ENCODE results near the gene DYNC1I1. TPM values are rescaled to one million over a fixed set of nuclear protein-coding genes. Genes with fewer than 3 reads are reported as not detected.
"Not testable (repeated sequence)": the region's sequence is repeated elsewhere in the genome, so short reads cannot be mapped to it uniquely, and the experiment has no call there.

The DYNC1I1 gene
- polyA plus RNA-seq, 3 donors, result 0.30 to 0.48 (median 0.43) TPM

GRCh38 chr7:95907337-95907736, 135.0 kb downstream of the DYNC1I1 start:
- DNase-seq, result no peak

GRCh38 chr7:95908499-95908898, 136.1 kb downstream of the DYNC1I1 start:
- no peak for DNase-seq

GRCh38 chr7:95910341-95910740, 138.0 kb downstream of the DYNC1I1 start:
- DNase-seq, result no peak

- DNase-seq, result no peak
Measured at GRCh38 chr7:95915731-95916130, 143.4 kb downstream of the DYNC1I1 start.

GRCh38 chr7:95916573-95917297, 144.4 kb downstream of the DYNC1I1 start:
- peak; percentile 70 for DNase-seq

- DNase-seq, result no peak
Measured at GRCh38 chr7:95917634-95918033, 145.3 kb downstream of the DYNC1I1 start.

- DNase-seq, result no peak
Measured at GRCh38 chr7:95919556-95919955, 147.2 kb downstream of the DYNC1I1 start.

GRCh38 chr7:95921543-95921942, 149.2 kb downstream of the DYNC1I1 start:
- DNase-seq, result no peak

GRCh38 chr7:95922191-95922590, 149.8 kb downstream of the DYNC1I1 start:
- no peak for DNase-seq

- no peak for DNase-seq
Measured at GRCh38 chr7:95925236-95925635, 152.9 kb downstream of the DYNC1I1 start.

GRCh38 chr7:95925971-95926370, 153.6 kb downstream of the DYNC1I1 start:
- DNase-seq, result no peak

GRCh38 chr7:95927756-95928155, 155.4 kb downstream of the DYNC1I1 start:
- DNase-seq, result no peak

- DNase-seq, result no peak
Measured at GRCh38 chr7:95929710-95930280, 157.4 kb downstream of the DYNC1I1 start.

- DNase-seq, result no peak
Measured at GRCh38 chr7:95931460-95932232, 159.3 kb downstream of the DYNC1I1 start.

- no peak for DNase-seq
Measured at GRCh38 chr7:95933618-95934017, 161.3 kb downstream of the DYNC1I1 start.

GRCh38 chr7:95944867-95945266, 172.5 kb downstream of the DYNC1I1 start:
- DNase-seq, result not testable (repeated sequence)

- no peak for DNase-seq
Measured at GRCh38 chr7:95950698-95951097, 178.3 kb downstream of the DYNC1I1 start.

GRCh38 chr7:95951531-95951930, 179.2 kb downstream of the DYNC1I1 start:
- no peak for DNase-seq

GRCh38 chr7:95951997-95952795, 179.8 kb downstream of the DYNC1I1 start:
- DNase-seq, result no peak

- DNase-seq, result no peak
Measured at GRCh38 chr7:95952851-95953250, 180.5 kb downstream of the DYNC1I1 start.

GRCh38 chr7:95955748-95956147, 183.4 kb downstream of the DYNC1I1 start:
- no peak for DNase-seq

- DNase-seq, result no peak
Measured at GRCh38 chr7:95957510-95957909, 185.2 kb downstream of the DYNC1I1 start.

All from renal pelvis (tissue), 4 donors.